NCI-H1694 (cell line): ENCODE results near the gene CELSR2.
"Not testable (repeated sequence)": the region's sequence is repeated elsewhere in the genome, so short reads cannot be mapped to it uniquely, and the experiment has no call there.

Experiments used
- DNase-seq: peaks from one replicate; lab custom pipeline; 2025; lab: John Stamatoyannopoulos, UW

Gene CELSR2

DNA sequence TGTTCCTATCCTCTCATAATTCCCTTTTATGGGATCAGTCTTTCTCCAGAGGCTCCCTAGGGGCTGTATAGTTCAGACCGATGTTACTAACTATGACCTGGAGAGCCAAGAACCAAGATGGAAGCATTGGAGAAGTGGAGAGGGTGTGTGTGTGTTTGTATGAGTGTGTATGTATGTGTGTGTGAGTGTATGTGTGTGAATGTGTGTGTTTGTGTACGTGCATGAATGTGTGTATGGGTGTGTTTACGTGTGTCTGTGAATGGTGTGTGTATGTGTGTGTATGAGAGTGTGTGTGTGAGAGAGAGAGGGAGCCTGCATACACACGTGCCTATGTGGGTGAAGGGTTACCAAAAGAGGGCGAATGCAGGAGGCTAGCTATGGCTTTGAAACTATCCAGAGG is 52.5 kb downstream of the CELSR2 start:
- DNase-seq: no peak

DNA sequence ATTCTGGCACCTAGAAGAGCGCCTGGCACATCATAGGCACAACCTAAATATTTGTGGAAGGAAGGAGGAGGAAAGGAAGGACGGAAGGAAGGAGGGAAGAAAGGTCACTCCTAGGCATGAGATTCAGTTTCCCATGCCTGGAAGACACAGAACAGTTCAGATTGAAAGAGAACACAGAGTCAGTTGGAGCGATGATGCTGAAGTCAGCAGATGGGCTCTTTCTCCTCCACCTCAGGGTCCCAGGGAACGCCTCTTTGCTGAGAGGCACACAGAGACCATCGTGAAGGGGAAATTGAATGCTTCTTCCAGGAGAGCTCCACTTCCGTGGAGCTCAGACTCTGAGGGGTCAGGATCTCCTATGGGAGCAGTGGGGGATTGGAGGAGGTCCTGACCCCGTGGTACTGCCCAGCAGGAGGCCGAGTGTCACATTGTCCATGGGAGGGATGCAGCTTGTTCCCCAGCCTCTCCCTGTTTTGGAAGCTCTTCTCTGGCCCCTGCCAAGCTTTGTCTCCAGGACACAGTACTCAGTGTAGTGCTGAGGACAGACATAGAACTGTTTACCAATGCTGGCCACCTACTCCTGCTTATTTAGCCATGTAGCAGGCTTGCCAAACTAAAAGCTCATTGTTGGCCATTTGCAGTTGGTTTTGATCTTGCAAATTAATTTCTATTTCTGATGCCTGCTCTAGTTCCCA is 55.0 kb downstream of the CELSR2 start:
- no peak for DNase-seq

GRCh38 chr1:109305991-109306390 is 56.7 kb downstream of the CELSR2 start:
- not testable (repeated sequence) for DNase-seq

GRCh38 chr1:109306832-109307273 is 57.5 kb downstream of the CELSR2 start, which contains the start of gene MYBPHL:
TSS of gene MYBPHL (minus strand) at chr1:109307011. CDS start at chr1:109306991, 20 bp downstream.
- no peak for DNase-seq

GRCh38 chr1:109307274-109308021 is 58.1 kb downstream of the CELSR2 start:
- peak; percentile 38 for DNase-seq

DNA sequence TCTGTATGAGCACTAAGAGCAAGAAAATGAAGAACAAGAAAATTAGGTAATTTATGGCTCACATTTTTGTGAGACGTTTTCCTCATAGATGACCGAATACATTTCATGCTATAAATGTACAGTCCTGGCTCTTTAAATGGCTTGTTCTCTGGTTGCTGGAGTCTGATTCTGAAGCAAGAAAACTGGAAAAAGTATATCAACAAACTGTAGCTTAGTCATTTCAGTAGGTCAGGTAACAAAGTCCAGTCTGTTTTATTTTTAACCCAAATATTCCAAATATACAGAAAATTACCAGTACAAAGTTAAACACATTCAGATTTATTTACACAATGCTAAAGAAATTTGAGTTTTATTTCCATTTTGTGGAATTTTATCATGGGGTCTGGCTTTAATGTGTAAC is 60.0 kb downstream of the CELSR2 start:
- no peak for DNase-seq

DNA sequence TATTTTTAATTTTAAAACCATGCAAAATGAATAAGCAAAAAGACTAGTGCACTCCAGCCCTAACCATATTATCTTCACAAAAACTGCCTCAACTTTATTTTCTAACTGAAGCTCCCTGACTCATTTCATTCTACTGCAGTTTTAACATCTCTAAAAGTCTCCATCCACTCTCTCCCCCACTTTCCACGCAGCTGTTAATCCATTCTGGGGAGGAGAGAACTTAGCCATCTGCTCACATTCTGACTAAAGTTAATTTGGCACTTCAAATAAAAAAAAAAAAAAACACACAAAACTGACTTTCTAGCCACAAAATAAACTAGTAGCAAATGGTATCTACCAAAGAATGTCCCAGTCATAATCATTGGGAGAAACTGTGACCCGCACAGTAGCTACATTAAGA is 62.9 kb downstream of the CELSR2 start:
- DNase-seq: peak; percentile 79

- peak; percentile 90 for DNase-seq
These were observed 63.8 kb downstream of the CELSR2 start for GRCh38 chr1:109312978-109313775.

- no peak for DNase-seq
These were observed 65.5 kb downstream of the CELSR2 start for GRCh38 chr1:109314795-109315194.

DNA sequence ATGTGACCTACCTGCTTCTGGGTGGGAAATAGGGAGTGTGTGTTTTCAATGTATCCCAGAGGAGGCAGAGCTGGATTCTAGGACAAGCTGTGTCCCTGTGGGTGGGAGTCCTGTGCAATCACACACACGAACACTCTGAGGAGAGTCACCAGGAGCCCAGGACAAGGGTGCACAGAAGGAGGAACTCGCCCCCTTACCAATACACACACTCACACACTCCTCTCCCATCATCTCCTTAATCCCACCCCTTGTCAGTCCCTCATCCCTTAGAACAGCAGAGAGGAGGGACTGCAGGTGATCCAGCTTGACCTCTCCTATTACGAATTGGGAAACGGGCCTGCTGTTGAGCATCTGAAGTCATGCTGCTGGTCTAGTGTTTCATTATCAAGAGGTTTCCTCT is 65.9 kb downstream of the CELSR2 start:
- DNase-seq: no peak

DNA sequence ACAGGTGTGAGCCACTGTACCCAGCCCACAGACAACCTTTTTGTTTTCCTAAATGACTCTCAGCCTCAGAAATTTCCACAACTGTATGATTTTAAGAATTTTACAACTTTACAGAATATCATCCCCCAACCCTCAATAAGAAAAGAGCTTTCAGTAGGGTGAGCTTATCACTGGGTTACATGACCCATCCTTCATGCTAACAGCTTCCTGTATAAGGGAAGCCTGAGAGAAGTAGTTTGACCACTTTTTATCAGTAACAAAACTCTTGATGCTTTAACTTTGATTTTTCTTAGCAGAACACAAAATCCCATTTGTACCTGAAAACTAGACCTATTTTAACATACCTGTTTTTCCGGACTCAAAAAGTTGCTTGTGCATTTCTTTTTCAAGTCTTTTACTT is 67.2 kb downstream of the CELSR2 start:
- DNase-seq: no peak

DNA sequence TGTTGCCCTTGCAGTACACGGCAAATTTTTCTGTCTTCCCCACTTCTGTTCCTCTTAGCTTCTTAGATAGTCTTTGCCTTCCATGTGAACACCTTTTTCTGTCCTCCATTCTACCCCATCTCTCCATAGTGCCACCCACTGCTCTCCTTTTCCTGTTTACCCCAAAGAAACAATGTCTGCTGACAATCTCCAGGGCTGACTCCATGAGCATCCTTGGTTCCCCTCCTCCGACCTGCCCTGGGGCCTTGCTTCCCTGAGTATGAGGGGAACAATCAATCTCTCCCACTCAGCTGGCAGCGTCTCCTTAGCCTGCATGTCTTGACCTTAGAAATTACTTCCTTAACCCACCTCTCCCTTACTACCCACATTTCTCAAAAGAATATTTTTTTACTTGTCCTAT is 69.8 kb downstream of the CELSR2 start:
- no peak for DNase-seq

GRCh38 chr1:109322974-109323373 is 73.6 kb downstream of the CELSR2 start:
- no peak for DNase-seq
